ENCODE results near the gene EFL1. TPM values are rescaled to one million over a fixed set of nuclear protein-coding genes. Genes with fewer than 3 reads are reported as not detected.

Gene EFL1
- total and polyA plus RNA-seq, 2 donors (not counting 3 experiments of a cell fraction or from before 2014, with no cell fraction given), result 6.6 to 21.9 TPM

DNA sequence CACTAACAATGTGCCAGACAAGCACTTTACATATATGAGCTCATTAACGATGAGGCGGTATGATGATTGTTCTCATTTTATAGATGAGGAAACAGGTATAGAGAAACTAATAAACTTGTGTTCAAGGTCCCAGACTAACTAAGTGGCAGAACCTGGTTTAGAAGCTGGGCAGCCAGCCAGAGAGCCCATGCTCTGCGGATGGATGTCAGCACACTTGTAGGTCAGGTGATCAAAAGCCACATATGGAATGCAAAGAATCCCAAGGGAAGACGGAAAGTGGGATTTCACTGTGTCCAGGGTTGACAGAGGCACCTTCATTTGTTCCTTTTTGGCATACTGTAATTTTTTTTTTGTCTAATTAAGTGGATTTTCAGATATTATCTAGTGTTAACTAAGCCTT lies 103.7 kb downstream of the EFL1 start:
- Histone ChIP-seq H3K4me2 (ENCODE audit: insufficient read depth, low read length) (no peak overlapping the region), H3K9ac (replicated peaks; ENCODE audit: extremely low read depth, insufficient read depth, low read length) (no peak overlapping the region), H2AFZ (ENCODE audit: low read depth, low read length) (no peak overlapping the region), H3K36me3 (ENCODE audit: control insufficient read depth in 2 of 2, extremely low read depth in 1 of 2, insufficient read depth in 2 of 2, low read length in 2 of 2) (peaks cover 0 to 4% of the 10 kb centered on the region in 2 experiments), H3K4me3 (replicated peaks in 1 of 3; ENCODE audit: insufficient read depth in 1 of 3, low read depth in 1 of 3, low read length in 3 of 3) (no peak overlapping the region), H3K4me1 (ENCODE audit: control insufficient read depth, extremely low read depth, insufficient read depth, low read length) (no peaks in the 10 kb centered on the region), H3K9me1 (replicated peaks; ENCODE audit: control insufficient read depth, extremely low read depth, insufficient read depth, low read length) (no peaks in the 10 kb centered on the region), H3K9me3 (replicated peaks; ENCODE audit: control insufficient read depth, insufficient read depth, low read length) (no peaks in the 10 kb centered on the region), H3K79me2 (ENCODE audit: control insufficient read depth, insufficient read depth, low read length) (no peaks in the 10 kb centered on the region), H4K20me1 (replicated peaks; ENCODE audit: control insufficient read depth, extremely low read depth, insufficient read depth, low read length) (no peaks in the 10 kb centered on the region), H3K27ac (ENCODE audit: insufficient read depth, low read depth, low read length) (no peak overlapping the region), H3K27me3 (ENCODE audit: control insufficient read depth in 2 of 2, insufficient read depth in 2 of 2, low read length in 2 of 2) (no peaks in the 10 kb centered on the region)
- TF ChIP-seq, protein P1, sequence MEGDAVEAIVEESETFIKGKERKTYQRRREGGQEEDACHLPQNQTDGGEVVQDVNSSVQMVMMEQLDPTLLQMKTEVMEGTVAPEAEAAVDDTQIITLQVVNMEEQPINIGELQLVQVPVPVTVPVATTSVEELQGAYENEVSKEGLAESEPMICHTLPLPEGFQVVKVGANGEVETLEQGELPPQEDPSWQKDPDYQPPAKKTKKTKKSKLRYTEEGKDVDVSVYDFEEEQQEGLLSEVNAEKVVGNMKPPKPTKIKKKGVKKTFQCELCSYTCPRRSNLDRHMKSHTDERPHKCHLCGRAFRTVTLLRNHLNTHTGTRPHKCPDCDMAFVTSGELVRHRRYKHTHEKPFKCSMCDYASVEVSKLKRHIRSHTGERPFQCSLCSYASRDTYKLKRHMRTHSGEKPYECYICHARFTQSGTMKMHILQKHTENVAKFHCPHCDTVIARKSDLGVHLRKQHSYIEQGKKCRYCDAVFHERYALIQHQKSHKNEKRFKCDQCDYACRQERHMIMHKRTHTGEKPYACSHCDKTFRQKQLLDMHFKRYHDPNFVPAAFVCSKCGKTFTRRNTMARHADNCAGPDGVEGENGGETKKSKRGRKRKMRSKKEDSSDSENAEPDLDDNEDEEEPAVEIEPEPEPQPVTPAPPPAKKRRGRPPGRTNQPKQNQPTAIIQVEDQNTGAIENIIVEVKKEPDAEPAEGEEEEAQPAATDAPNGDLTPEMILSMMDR (IDR thresholded peaks at IDR 0.05; ENCODE audit: extremely low read depth in 1 of 2, insufficient read depth in 1 of 2, low read depth in 1 of 2, low read length in 2 of 2), result no peak
- TF ChIP-seq, protein P2, sequence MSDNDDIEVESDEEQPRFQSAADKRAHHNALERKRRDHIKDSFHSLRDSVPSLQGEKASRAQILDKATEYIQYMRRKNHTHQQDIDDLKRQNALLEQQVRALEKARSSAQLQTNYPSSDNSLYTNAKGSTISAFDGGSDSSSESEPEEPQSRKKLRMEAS (IDR thresholded peaks at IDR 0.05; ENCODE audit: insufficient read depth, insufficient read length), result no peak
- TF ChIP-seq MYC (IDR thresholded peaks at IDR 0.05; ENCODE audit: low read depth, low read length) (no peak), POLR2AphosphoS5 (IDR thresholded peaks at IDR 0.05; ENCODE audit: insufficient read depth, low read depth, low read length) (no peak), JUN (IDR thresholded peaks at IDR 0.05; ENCODE audit: borderline replicate concordance, insufficient read depth, insufficient read length, low read depth) (no peak), POLR2A (IDR thresholded peaks at IDR 0.05; ENCODE audit: low read depth, low read length) (no peak), FOS (IDR thresholded peaks at IDR 0.05; ENCODE audit: borderline replicate concordance, insufficient read depth, low read length) (no peak), EZH2 (IDR thresholded peaks at IDR 0.05; ENCODE audit: borderline replicate concordance, low read depth, low read length, severe bottlenecking) (no peak), GATA2 (IDR thresholded peaks at IDR 0.05; ENCODE audit: insufficient read depth, insufficient read length, low read depth, low read length) (no peak)
- POLR2A ChIA-PET, result no interaction called here
- intact Hi-C loops (cut with micrococcal nuclease) (no loop called here), dilution Hi-C loops (cut with MboI; ENCODE audit: extremely low pct_ligation_motif_present, low sequenced_read_pairs) (no loop called here)
- DNase-seq (ENCODE audit: low read depth, low spot score), result no peak
- CTCF ChIA-PET, result interaction anchor here (1.8 to 2.7 kb wide), 2 partner anchors 11 to 51 kb away, joined by 6 to 12 read pairs; no protein-coding TSS in a partner anchor
- FAIRE-seq, result no peak
- BruUV-seq (replicated peaks), result no TSS peak

All from endothelial cell of umbilical vein (primary cell).